Keratinocyte (primary cell): ENCODE results near the gene SMIM45.

ENCODE experiments used
- EZH2 ChIP-seq: IDR thresholded peaks from one replicate; pipeline ENCODE4 v1.6.1; 2012; ENCODE audit warnings: inconsistent platforms, mild to moderate bottlenecking, low read length, moderate library complexity
- TF ChIP-seq, protein P1 (sequence below), 3 experiments: IDR thresholded peaks in 1 of 3; conservative IDR thresholded peaks in 1 of 3; optimal IDR thresholded peaks in 1 of 3; 2 replicates in 2 of 3; 3 replicates in 1 of 3; pipeline versions ENCODE3 to v1.5.1; 2011; ENCODE audit warnings: low read length in 3 of 3, mild to moderate bottlenecking in 3 of 3, moderate library complexity in 2 of 3, control low read depth in 1 of 3, inconsistent platforms in 1 of 3; ENCODE audit not compliant: insufficient read depth in 2 of 3; ENCODE audit errors: extremely low read depth in 1 of 3

DNA sequence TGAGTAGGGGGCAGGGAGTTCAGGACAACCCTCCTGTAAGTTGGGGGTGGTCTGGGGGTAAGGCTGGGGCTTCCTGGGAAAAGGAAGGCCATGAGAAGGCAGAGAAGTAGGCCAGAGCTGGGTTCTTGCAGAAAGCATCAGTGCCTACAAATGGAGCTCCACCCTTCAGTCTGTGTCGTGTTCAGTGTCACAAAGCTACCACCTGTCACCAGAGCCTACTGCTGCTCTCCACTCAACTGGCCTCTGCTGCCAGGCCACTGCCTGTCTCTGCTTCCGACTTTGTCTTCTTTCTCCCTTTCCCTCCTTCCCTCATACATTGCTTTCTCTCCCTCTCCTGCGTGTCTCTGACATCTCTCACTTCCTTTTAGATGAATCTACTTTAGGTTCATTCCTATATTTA lies 43.3 kb downstream of the SMIM45 start:
- TF ChIP-seq, protein P1, sequence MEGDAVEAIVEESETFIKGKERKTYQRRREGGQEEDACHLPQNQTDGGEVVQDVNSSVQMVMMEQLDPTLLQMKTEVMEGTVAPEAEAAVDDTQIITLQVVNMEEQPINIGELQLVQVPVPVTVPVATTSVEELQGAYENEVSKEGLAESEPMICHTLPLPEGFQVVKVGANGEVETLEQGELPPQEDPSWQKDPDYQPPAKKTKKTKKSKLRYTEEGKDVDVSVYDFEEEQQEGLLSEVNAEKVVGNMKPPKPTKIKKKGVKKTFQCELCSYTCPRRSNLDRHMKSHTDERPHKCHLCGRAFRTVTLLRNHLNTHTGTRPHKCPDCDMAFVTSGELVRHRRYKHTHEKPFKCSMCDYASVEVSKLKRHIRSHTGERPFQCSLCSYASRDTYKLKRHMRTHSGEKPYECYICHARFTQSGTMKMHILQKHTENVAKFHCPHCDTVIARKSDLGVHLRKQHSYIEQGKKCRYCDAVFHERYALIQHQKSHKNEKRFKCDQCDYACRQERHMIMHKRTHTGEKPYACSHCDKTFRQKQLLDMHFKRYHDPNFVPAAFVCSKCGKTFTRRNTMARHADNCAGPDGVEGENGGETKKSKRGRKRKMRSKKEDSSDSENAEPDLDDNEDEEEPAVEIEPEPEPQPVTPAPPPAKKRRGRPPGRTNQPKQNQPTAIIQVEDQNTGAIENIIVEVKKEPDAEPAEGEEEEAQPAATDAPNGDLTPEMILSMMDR (optimal IDR thresholded peaks at IDR 0.05 in 1 of 3, IDR thresholded peaks at IDR 0.05 in 1 of 3, conservative IDR thresholded peaks at IDR 0.05 in 1 of 3; ENCODE audit: extremely low read depth in 1 of 3, insufficient read depth in 2 of 3, low read length in 3 of 3), result no peak
- TF ChIP-seq EZH2, result no peak
